Thymus (tissue), 11 donors: ENCODE results near the gene CDIP1. TPM values are rescaled to one million over a fixed set of nuclear protein-coding genes. Genes with fewer than 3 reads are reported as not detected.

Source experiments
- DNase-seq, 9 donors: peaks; one replicate each; pipeline ENCODE4 v3.0.0-alpha.2; 2013; ENCODE audit warnings: low spot score in 9 of 9, low read depth in 6 of 9, missing footprints in 1 of 9
- H3K27ac ChIP-seq, 2 donors: one replicate each; pipeline ENCODE4 v1.5.1; 2013; ENCODE audit warnings: control low read depth in 1 of 2, low read depth in 1 of 2, low read length in 1 of 2, mild to moderate bottlenecking in 1 of 2, moderate library complexity in 1 of 2
- H3K27me3 ChIP-seq, 2 donors: one replicate each; pipeline ENCODE4 v1.5.1; 2013; ENCODE audit warnings: low read length in 1 of 2; ENCODE audit not compliant: control insufficient read depth in 2 of 2, insufficient read depth in 1 of 2
- H3K36me3 ChIP-seq, 2 donors: one replicate each; pipeline ENCODE4 v1.5.1; 2013; ENCODE audit warnings: low read length in 1 of 2, mild to moderate bottlenecking in 1 of 2, moderate library complexity in 1 of 2; ENCODE audit not compliant: control insufficient read depth in 2 of 2, insufficient read depth in 2 of 2
- H3K4me1 ChIP-seq, 2 donors: one replicate each; pipeline ENCODE4 v1.5.1; 2013; ENCODE audit warnings: low read length in 2 of 2; ENCODE audit not compliant: control insufficient read depth in 2 of 2, insufficient read depth in 2 of 2
- H3K4me3 ChIP-seq, 2 donors: one replicate each; pipeline ENCODE4 v1.5.1; 2013; ENCODE audit warnings: low read length in 2 of 2, control low read depth in 1 of 2, mild to moderate bottlenecking in 1 of 2
- H3K9me3 ChIP-seq, 2 donors: one replicate each; pipeline ENCODE4 v1.5.1; 2013; ENCODE audit warnings: low read length in 1 of 2, mild to moderate bottlenecking in 1 of 2; ENCODE audit not compliant: control insufficient read depth in 2 of 2, insufficient read depth in 1 of 2
- WGBS: extraction: QIAGEN DNeasy Blood & Tissue Kit; methylation state at CpG from one replicate; pipeline ENCODE4 v1.1.7; 2013; 5-methylcytosine and 5-hydroxymethylcytosine counted together
- polyA plus RNA-seq: library from polyadenylated mRNA; stranded (reverse); fragments of 200-250 nt; gene quantifications from one replicate; pipeline ENCODE4 v1.2.3, GENCODE V29; 2013
- total RNA-seq: library from RNA; stranded (reverse); fragments of 120-200 nt; gene quantifications from one replicate; pipeline ENCODE4 v1.2.4, GENCODE V29; 2013
- donor health status: healthy.

The CDIP1 gene
- total and polyA plus RNA-seq, 2 donors = 15.7 to 24.9 TPM

GRCh38 chr16:4535627-4536108 is 2.9 kb downstream of the CDIP1 start:
- H3K9me3 ChIP-seq = peaks cover 1 to 17% of the 10 kb centered on the region in 2 donors
- 78% methylated on average over 7 of the region's 7 CpGs for WGBS
- no peak overlapping the region for H3K4me3 ChIP-seq
- DNase-seq = no peak
- H3K27ac ChIP-seq = no peak overlapping the region
- peaks cover 8 to 14% of the 10 kb centered on the region in 2 donors for H3K36me3 ChIP-seq
- peaks cover 18 to 70% of the 10 kb centered on the region in 2 donors for H3K4me1 ChIP-seq
- peaks cover 0 to 15% of the 10 kb centered on the region in 2 donors for H3K27me3 ChIP-seq

GRCh38 chr16:4534151-4534790 is 4.3 kb downstream of the CDIP1 start:
- Histone ChIP-seq H3K9me3 (peaks cover 1 to 7% of the 10 kb centered on the region in 2 donors), H3K27me3 (peaks cover 0 to 15% of the 10 kb centered on the region in 2 donors), H3K27ac (peak overlapping the region; percentile 61 to 68), H3K4me3 (no peak overlapping the region), H3K4me1 (peaks cover 28 to 84% of the 10 kb centered on the region in 2 donors), H3K36me3 (peaks cover 8 to 14% of the 10 kb centered on the region in 2 donors)
- DNase-seq = peak in 3 of 9 donors; percentile 47 to 78 (median 58)
- WGBS = 83% methylated on average over 13 of the region's 13 CpGs

GRCh38 chr16:4533490-4533889 is 5.1 kb downstream of the CDIP1 start:
- H3K27me3 ChIP-seq = peaks cover 0 to 12% of the 10 kb centered on the region in 2 donors
- DNase-seq = no peak
- H3K36me3 ChIP-seq = peaks cover 8 to 14% of the 10 kb centered on the region in 2 donors
- H3K27ac ChIP-seq = no peak overlapping the region
- H3K4me1 ChIP-seq = peaks cover 32 to 89% of the 10 kb centered on the region in 2 donors
- H3K4me3 ChIP-seq = no peak overlapping the region
- H3K9me3 ChIP-seq = peaks cover 0 to under 1% of the 10 kb centered on the region in 2 donors
- 98% methylated on average over 6 of the region's 6 CpGs for WGBS

GRCh38 chr16:4532238-4532637 is 6.3 kb downstream of the CDIP1 start:
- Histone ChIP-seq H3K9me3 (no peaks in the 10 kb centered on the region), H3K27me3 (peaks cover 0 to 1% of the 10 kb centered on the region in 2 donors), H3K4me3 (no peak overlapping the region), H3K27ac (no peak overlapping the region), H3K4me1 (peaks cover 33 to 94% of the 10 kb centered on the region in 2 donors), H3K36me3 (peaks cover 8 to 14% of the 10 kb centered on the region in 2 donors)
- DNase-seq = no peak
- 99% methylated on average over 10 of the region's 10 CpGs for WGBS

GRCh38 chr16:4531811-4532210 is 6.8 kb downstream of the CDIP1 start:
- no peak overlapping the region for H3K4me3 ChIP-seq
- H3K9me3 ChIP-seq = no peaks in the 10 kb centered on the region
- no peak for DNase-seq
- no peaks in the 10 kb centered on the region for H3K27me3 ChIP-seq
- H3K27ac ChIP-seq = no peak overlapping the region
- peaks cover 8 to 14% of the 10 kb centered on the region in 2 donors for H3K36me3 ChIP-seq
- peaks cover 29 to 96% of the 10 kb centered on the region in 2 donors for H3K4me1 ChIP-seq
- 99% methylated on average over 8 of the region's 8 CpGs for WGBS

GRCh38 chr16:4529085-4530060 is 9.2 kb downstream of the CDIP1 start:
- peak overlapping the region in 1 of 2 donors; percentile 28 for H3K4me3 ChIP-seq
- peaks cover 22 to 90% of the 10 kb centered on the region in 2 donors for H3K4me1 ChIP-seq
- no peaks in the 10 kb centered on the region for H3K27me3 ChIP-seq
- peaks cover 8 to 14% of the 10 kb centered on the region in 2 donors for H3K36me3 ChIP-seq
- 54% methylated on average over 16 of the region's 16 CpGs for WGBS
- H3K9me3 ChIP-seq = no peaks in the 10 kb centered on the region
- H3K27ac ChIP-seq = peak overlapping the region; percentile 87 to 94
- peak in 5 of 9 donors; percentile 57 to 86 (median 64) for DNase-seq

GRCh38 chr16:4525634-4526277 is 12.8 kb downstream of the CDIP1 start:
- H3K9me3 ChIP-seq = no peaks in the 10 kb centered on the region
- H3K36me3 ChIP-seq = peaks cover 9 to 12% of the 10 kb centered on the region in 2 donors
- no peaks in the 10 kb centered on the region for H3K27me3 ChIP-seq
- H3K4me3 ChIP-seq = no peak overlapping the region
- WGBS = 96% methylated on average over 13 of the region's 13 CpGs
- no peak for DNase-seq
- H3K27ac ChIP-seq = no peak overlapping the region
- H3K4me1 ChIP-seq = peaks cover 19 to 70% of the 10 kb centered on the region in 2 donors

GRCh38 chr16:4525069-4525468 is 13.5 kb downstream of the CDIP1 start:
- no peaks in the 10 kb centered on the region for H3K9me3 ChIP-seq
- no peak overlapping the region for H3K4me3 ChIP-seq
- H3K27me3 ChIP-seq = no peaks in the 10 kb centered on the region
- H3K4me1 ChIP-seq = peaks cover 16 to 64% of the 10 kb centered on the region in 2 donors
- WGBS = 93% methylated on average over 7 of the region's 7 CpGs
- H3K27ac ChIP-seq = no peak overlapping the region
- no peak for DNase-seq
- peaks cover 9 to 12% of the 10 kb centered on the region in 2 donors for H3K36me3 ChIP-seq
